ENCODE measurements around the gene NUAK2.

Gene NUAK2

GRCh38 chr1:205323794-205324193, 2.2 kb upstream of the NUAK2 start:
- no peak for DNase-seq

GRCh38 chr1:205321959-205322283, 376 bp upstream of the NUAK2 start:
- no peak for DNase-seq

GRCh38 chr1:205319081-205320018, 2.2 kb downstream of the NUAK2 start:
- DNase-seq: peak in 7 of 51 donors; percentile 8 to 32 (median 12)

GRCh38 chr1:205318231-205318991, 3.1 kb downstream of the NUAK2 start:
- no peak for DNase-seq

DNA sequence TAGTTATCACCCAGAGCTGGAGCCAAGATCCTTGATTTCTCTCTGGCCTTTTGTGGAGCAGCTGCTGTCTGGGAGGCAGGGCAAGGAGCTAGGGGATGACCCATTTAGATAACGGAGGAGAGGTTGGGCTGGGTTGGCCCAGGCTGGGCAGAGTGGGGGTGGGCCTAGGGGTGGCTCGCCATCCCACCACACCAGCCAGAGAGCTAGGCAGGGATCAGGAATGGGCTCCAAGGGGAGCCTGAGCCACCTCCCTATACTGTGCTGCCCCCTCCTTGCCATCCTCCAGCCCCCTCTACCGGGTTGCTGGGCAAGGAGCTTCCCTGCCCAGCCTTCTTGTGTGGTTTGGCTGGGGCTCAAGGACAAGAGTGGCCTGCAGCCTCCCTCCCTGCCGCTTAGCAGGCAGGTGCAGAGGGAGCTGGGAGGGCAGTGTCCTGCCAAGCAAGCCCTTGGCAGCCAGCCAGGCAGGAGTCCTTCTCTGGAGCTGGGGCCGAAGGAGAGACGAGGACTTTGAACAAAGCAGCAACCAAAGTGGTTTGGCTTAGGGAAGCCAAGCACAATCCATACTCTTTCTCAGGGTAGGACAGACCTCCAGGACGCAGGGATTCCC, 4.1 kb downstream of the NUAK2 start:
- peak in 35 of 51 donors; percentile 8 to 74 (median 46) for DNase-seq

DNA sequence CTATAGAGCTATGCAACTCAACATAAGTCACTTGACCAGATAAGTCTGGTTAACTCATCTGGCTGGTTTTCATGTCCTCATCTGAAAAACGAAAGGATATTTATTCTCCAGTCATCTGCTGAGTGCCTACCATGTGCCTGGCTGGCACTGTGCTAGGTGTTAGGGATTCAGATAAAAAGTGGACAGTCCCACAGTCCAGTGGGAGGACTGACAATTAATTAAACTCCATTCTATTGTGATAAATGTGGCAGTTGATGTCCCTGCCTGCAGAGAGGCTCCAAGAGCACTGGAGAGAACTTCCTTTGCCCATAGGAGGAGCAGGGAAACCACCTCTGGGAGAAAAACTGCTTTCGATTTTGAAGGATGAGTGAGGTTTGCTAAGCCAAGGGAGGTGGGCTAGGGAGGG, 5.4 kb downstream of the NUAK2 start:
- DNase-seq: no peak

DNA sequence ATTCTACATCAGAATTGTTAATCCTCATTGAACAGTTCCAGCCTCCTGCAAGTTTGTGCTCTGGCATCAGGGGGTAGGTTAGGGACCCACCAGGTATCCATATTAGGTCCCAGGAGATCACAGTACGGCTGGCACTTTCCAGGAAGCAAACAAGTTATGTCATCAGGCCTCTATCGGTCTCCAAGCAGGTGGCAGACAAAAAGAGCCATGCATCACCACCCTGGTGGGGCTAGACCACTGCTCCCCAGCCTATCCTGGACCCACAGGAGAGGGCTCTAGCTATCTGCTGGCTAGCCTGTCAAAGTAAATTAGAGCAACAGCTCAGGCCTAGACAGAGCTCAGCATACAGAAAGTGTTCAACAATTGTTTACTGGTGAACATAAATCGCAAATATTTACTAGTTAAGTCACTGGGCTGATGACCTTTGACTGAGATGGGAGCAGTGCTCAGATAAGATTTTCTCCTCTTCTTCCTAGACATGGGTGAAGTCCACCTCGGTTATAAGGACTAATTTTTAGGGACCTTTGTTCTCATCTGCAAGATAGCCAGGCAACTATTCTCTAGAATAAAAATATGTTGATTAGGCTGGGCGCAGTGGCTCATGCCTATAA, 6.4 kb downstream of the NUAK2 start:
- DNase-seq: no peak

DNA sequence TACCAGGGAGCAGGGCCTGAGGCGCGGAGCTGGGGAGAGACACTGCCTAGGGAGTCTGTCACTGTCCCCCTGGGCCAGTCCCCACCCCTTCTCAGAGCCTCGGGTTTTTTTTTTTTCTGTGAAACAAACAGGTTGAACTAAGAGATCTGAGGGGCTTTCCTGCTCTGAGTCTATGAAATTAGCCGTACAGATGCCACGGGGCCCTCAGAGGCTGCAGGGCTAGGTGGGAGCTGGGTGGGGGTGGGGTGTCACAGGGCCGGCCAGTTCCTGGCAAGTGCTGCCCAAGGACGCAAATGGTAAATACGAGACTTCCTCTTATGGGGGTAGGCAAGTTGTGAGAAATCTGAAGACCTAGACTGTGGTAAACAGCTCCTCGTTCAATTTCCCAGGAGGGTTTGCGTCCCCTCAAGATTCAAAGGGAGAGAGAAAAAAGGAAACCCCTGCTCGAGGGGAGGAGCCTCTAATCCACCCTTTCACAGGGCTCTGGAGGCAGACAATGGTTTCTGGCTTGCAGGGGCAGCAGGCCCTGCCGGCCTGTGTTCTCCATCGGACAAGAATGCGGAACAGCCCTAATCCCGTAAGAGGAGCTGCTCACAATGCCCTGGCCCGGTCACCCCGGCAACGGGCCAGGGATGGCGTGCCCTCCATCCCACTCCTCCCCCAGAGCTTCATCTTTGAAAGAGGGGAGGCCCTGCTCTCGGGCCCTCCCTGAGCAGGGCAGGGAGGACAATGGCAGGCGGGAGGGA, 7.8 kb downstream of the NUAK2 start:
- DNase-seq: peak in 43 of 51 donors; percentile 4 to 77 (median 36)

DNA sequence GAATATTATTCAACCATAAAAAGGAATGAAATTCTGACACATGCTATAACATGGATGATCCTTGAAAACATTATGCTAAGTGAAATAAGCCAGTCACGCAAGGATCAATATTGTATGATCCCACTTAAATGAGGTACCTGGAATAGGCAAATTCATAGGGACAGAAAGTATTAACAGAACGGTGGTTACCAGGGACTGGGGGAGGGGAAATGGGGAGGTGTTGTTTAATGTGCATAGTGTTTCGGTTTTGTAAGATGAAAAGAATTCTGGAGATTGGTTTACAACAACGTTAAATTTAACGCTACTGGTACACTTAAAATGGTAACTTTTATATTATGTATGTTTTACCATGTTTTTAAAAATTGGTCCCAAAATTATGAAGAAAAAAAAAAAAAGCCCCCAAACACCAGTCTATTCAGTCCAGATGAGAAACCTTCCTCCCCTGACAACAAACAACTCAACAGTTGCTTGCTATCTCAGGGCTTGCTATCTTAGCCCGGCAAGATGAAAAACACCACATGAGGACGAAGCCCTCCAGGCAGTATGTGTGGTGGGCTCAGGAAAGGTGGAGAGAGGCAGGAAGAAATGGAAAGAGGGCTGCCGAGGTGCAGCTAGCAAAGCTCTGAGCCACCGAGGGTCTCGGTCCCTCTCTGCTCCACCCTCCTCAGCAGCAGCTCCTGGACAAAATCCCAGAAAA, 8.5 kb downstream of the NUAK2 start:
- DNase-seq: no peak

- DNase-seq: no peak
Observed at GRCh38 chr1:205310976-205311704, 10.4 kb downstream of the NUAK2 start.

- DNase-seq: no peak
Observed at GRCh38 chr1:205309741-205310140, 11.8 kb downstream of the NUAK2 start.

DNA sequence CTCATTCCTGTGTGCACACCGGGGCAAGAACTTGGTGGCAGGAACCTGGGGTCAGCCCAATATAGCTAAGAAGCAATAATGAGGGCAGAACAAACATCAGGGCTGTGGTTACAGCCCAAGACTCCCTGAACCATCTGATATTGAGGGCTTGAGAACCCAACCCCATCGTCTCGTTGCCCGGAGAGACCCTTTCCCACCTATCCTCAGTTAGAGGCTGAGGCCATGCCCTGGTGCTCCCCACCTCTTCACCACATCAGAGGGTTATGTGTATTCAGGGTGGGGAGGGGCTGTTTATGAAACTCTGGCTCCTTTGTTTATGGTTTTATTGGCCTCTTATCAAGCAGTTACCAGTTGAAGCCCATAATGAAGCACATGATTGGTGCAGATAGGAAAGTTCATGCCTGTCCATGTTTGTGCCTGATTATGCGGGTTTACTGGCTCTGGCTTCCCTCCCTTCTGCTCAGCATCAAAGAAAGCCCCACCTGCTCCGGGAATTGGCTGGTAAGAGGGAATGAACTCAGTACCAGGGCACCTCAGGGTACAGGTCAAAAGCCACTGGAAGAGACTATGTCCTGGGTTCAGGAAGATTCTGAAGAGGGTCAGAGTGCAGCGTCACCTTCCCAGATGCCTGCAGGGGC, 14.5 kb downstream of the NUAK2 start:
- DNase-seq: no peak

- DNase-seq: no peak
Observed at GRCh38 chr1:205304695-205305070, 16.9 kb downstream of the NUAK2 start.

DNA sequence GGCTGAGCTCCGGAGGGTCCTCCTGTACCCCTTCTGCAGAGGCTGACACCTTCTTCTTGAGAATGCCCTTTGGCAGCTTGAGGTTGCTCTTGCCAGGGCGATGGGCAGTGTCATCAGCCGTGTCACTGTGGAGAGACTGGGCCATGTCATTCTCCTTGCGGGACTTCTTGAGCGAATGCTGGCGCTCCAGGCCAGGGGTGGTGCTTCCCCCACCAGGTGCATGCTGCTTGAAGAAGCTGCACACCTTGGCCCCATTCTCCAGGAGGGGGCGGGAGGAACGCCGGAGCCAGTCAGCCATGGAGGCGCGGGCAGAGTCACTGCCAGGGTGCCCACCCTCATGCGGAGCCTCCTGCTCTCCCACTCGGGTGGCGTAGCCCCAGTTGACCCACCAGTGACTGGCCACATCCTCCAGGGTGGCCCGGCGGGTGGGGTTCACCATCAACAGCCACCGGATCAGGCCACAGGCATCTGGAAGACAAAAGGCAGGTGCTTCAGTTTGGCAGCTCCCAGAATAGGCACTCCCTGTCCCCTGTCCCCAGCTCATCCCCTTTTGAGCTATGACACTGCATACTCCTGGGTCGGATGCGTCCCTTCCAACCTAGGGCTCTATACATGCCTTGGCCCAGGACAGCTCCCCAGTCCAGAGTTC, 17.4 kb downstream of the NUAK2 start:
- DNase-seq: no peak

GRCh38 chr1:205303247-205303888, 18.2 kb downstream of the NUAK2 start:
- no peak for DNase-seq

GRCh38 chr1:205301842-205302588, 19.5 kb downstream of the NUAK2 start:
- DNase-seq: peak in 1 of 51 donors; percentile 12

- peak in 8 of 51 donors; percentile 18 to 62 (median 28) for DNase-seq
Observed at GRCh38 chr1:205301205-205301821, 20.2 kb downstream of the NUAK2 start.

Data from hypothalamus (tissue), 51 donors.